Lower leg skin (tissue), 3 donors: ENCODE measurements around the gene HSF5.

ENCODE experiments used
- CTCF ChIP-seq, 3 donors: fragments of 450-650 bp; IDR thresholded peaks; one replicate each; pipeline ENCODE4 v1.5.1; 2016; ENCODE audit warnings: antibody characterized with exemption in 3 of 3, mild to moderate bottlenecking in 3 of 3, moderate library complexity in 2 of 3
- POLR2A ChIP-seq, 2 donors: fragments of 450-650 bp; IDR thresholded peaks; one replicate each; pipeline ENCODE4 v1.6.1; 2016 to 2017; ENCODE audit warnings: antibody characterized with exemption in 2 of 2, mild to moderate bottlenecking in 1 of 2, moderate library complexity in 1 of 2

GRCh38 chr17:58525239-58525638, 37.0 kb upstream of the HSF5 start:
- no peak for TF ChIP-seq CTCF (IDR thresholded peaks at IDR 0.05)
- no peak for TF ChIP-seq POLR2A (IDR thresholded peaks at IDR 0.05)
